ENCODE measurements around the gene FSIP1. TPM values are rescaled to one million over a fixed set of nuclear protein-coding genes. Genes with fewer than 3 reads are reported as not detected.

FSIP1 gene
- total RNA-seq, 4 donors from 2014 or later: 0.20 to 1.5 (median 0.42) TPM

GRCh38 chr15:39709941-39710340, 72.7 kb downstream of the FSIP1 start:
- Histone ChIP-seq H3K4me3 (no peak overlapping the region), H3K27me3 (no peaks in the 10 kb centered on the region), H3K27ac (no peak overlapping the region), H3K36me3 (no peaks in the 10 kb centered on the region), H3K4me1 (no peaks in the 10 kb centered on the region), H3K9me3 (no peaks in the 10 kb centered on the region)
- no peak for DNase-seq (ENCODE audit: low spot score in 2 of 2)
- 91 to 95% methylated on average over 4 of the region's 4 CpGs for WGBS, 2 donors
- TF ChIP-seq POLR2A (IDR thresholded peaks at IDR 0.05): no peak
- no peak for TF ChIP-seq EP300 (IDR thresholded peaks at IDR 0.05)
- TF ChIP-seq, protein P1, sequence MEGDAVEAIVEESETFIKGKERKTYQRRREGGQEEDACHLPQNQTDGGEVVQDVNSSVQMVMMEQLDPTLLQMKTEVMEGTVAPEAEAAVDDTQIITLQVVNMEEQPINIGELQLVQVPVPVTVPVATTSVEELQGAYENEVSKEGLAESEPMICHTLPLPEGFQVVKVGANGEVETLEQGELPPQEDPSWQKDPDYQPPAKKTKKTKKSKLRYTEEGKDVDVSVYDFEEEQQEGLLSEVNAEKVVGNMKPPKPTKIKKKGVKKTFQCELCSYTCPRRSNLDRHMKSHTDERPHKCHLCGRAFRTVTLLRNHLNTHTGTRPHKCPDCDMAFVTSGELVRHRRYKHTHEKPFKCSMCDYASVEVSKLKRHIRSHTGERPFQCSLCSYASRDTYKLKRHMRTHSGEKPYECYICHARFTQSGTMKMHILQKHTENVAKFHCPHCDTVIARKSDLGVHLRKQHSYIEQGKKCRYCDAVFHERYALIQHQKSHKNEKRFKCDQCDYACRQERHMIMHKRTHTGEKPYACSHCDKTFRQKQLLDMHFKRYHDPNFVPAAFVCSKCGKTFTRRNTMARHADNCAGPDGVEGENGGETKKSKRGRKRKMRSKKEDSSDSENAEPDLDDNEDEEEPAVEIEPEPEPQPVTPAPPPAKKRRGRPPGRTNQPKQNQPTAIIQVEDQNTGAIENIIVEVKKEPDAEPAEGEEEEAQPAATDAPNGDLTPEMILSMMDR (IDR thresholded peaks at IDR 0.05): no peak

DNA sequence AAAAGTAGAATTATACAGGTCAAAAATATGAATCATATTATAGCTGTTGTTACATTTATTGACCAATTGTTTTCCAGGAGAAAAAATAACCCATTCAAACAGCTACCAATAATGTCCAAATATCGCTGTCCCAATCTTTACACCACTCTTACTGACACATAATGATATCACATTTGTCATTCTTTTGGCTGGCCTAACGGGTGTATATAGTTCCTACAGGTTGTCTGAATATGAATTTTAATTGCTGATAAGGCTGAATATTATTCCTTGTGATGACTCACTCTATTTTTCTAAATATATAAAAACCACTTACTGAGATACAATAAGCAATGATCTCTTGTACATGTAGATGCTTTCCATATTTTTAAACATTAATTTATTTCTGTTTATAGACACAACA, 76.4 kb downstream of the FSIP1 start:
- Histone ChIP-seq H3K36me3 (no peaks in the 10 kb centered on the region), H3K4me1 (no peaks in the 10 kb centered on the region), H3K27ac (no peak overlapping the region), H3K27me3 (no peaks in the 10 kb centered on the region), H3K4me3 (no peak overlapping the region), H3K9me3 (no peaks in the 10 kb centered on the region)
- no peak for DNase-seq (ENCODE audit: low spot score in 2 of 2)
- 92 to 95% methylated on average over 2 of the region's 2 CpGs for WGBS, 2 donors
- TF ChIP-seq, protein P1 (IDR thresholded peaks at IDR 0.05): no peak
- TF ChIP-seq EP300 (IDR thresholded peaks at IDR 0.05): no peak
- no peak for TF ChIP-seq POLR2A (IDR thresholded peaks at IDR 0.05)

GRCh38 chr15:39704689-39705088, 78.0 kb downstream of the FSIP1 start:
- no peaks in the 10 kb centered on the region for H3K9me3 ChIP-seq
- 65 to 79% methylated on average over 1 of the region's 1 CpG for WGBS, 2 donors
- H3K36me3 ChIP-seq: no peaks in the 10 kb centered on the region
- no peak for DNase-seq (ENCODE audit: low spot score in 2 of 2)
- H3K27me3 ChIP-seq: no peaks in the 10 kb centered on the region
- TF ChIP-seq, protein P1 (IDR thresholded peaks at IDR 0.05): no peak
- no peak for TF ChIP-seq EP300 (IDR thresholded peaks at IDR 0.05)
- TF ChIP-seq POLR2A (IDR thresholded peaks at IDR 0.05): no peak
- no peak overlapping the region for H3K27ac ChIP-seq
- no peak overlapping the region for H3K4me3 ChIP-seq
- H3K4me1 ChIP-seq: no peaks in the 10 kb centered on the region

DNA sequence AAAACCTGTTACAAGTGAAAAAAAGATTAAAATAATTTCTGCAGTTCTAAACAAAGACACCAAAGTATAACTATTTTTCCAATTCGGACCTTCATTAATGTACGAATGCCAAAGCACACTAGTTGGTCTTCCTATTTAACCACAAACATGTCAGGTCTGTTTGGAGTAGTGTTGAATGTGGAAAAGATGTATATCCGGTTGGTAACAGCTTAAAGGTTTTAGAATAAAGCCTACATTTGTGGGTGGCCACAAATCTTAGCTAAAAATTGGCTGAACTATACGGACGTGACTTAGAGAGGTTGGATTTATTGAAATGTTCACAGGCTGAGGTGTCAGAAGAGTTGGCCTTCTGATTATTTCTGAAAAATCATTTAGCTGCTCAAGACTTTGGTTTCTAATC, 78.4 kb downstream of the FSIP1 start:
- Histone ChIP-seq H3K27ac (no peak overlapping the region), H3K4me3 (no peak overlapping the region), H3K9me3 (no peaks in the 10 kb centered on the region), H3K36me3 (no peaks in the 10 kb centered on the region), H3K4me1 (no peaks in the 10 kb centered on the region), H3K27me3 (no peaks in the 10 kb centered on the region)
- 91% methylated on average over 5 of the region's 5 CpGs for WGBS, 2 donors
- no peak for DNase-seq (ENCODE audit: low spot score in 2 of 2)
- TF ChIP-seq POLR2A (IDR thresholded peaks at IDR 0.05) (no peak), EP300 (IDR thresholded peaks at IDR 0.05) (no peak)
- TF ChIP-seq, protein P1 (IDR thresholded peaks at IDR 0.05): no peak

DNA sequence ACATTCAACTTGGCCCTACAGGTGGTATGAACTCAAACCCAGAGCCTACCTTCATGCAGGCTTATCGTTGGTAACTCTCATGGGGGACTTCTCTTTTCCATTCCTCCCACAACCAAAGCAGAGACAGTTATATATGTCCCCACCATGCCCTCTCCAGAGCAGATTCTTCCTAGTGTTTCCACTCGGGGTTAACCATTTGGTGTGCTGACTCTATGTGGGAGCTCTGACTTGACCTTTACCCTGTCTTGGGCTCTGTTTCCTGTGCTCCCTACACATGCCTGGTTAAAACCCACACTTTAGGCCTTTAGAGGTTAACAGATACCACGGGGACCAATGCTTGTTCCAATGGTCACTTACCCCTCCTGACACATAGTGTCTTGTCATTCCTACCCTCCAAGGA, 80.7 kb downstream of the FSIP1 start:
- TF ChIP-seq, protein P1 (IDR thresholded peaks at IDR 0.05): no peak
- TF ChIP-seq EP300 (IDR thresholded peaks at IDR 0.05) (no peak), POLR2A (IDR thresholded peaks at IDR 0.05) (no peak)
- H3K27me3 ChIP-seq: no peaks in the 10 kb centered on the region
- H3K9me3 ChIP-seq: no peaks in the 10 kb centered on the region
- H3K4me3 ChIP-seq: no peak overlapping the region
- 82 to 92% methylated on average over 3 of the region's 3 CpGs for WGBS, 2 donors
- no peak for DNase-seq (ENCODE audit: low spot score in 2 of 2)
- H3K27ac ChIP-seq: no peak overlapping the region
- H3K36me3 ChIP-seq: no peaks in the 10 kb centered on the region
- no peaks in the 10 kb centered on the region for H3K4me1 ChIP-seq

Measured in tibial nerve (tissue), 4 donors.